Omental fat pad (tissue), 4 donors: Measurements from ENCODE around the gene AGFG2. TPM values are rescaled to one million over a fixed set of nuclear protein-coding genes. Genes with fewer than 3 reads are reported as not detected.

Experiments used
- ATAC-seq: fragments of 150-250 bp; one replicate; pipeline ENCODE4 v1.9.1; 2016; ENCODE audit warnings: mild to moderate bottlenecking, moderate library complexity; ENCODE audit not compliant: low FRiP score
- DNase-seq: peaks from one replicate; pipeline ENCODE4 v3.0.0-alpha.2; 2019; ENCODE audit warnings: low spot score
- total RNA-seq, 4 donors: library from RNA; depleted of rRNA; stranded (reverse); fragments of >200 nt; gene quantifications; one replicate each; pipeline ENCODE4 v1.1.0, GENCODE V29; 2016
- TF ChIP-seq, protein P1 (sequence below), 3 donors: fragments of 450-650 bp; IDR thresholded peaks; one replicate each; pipeline ENCODE4 v1.5.1; 2016 to 2017; ENCODE audit warnings: antibody characterized with exemption in 3 of 3, mild to moderate bottlenecking in 3 of 3, moderate library complexity in 2 of 3

AGFG2 gene
- total RNA-seq, 4 donors from 2014 or later = 10.6 to 45.0 (median 21.3) TPM

DNA sequence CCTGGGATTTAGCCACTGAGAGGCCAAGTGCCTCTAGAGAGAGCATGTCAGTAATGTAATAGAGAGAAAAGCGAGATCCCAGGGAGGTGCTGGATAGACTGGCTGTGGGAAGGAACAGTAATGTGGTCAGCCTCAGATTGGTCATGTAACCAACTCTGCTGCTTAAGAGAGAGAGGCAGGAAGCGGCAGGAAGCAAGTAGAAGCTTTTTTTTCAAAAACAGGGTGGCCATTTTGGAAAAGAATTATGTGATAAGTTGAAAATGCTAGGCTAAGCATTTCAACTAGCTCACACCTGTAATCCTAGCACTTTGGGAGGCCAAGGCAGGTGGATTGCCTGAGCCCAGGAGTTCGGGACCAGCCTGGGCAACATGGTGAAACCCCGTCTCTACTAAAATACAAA lies 59.4 kb downstream of the AGFG2 start:
- no peak for ATAC-seq
- no peak for DNase-seq
- TF ChIP-seq, protein P1, sequence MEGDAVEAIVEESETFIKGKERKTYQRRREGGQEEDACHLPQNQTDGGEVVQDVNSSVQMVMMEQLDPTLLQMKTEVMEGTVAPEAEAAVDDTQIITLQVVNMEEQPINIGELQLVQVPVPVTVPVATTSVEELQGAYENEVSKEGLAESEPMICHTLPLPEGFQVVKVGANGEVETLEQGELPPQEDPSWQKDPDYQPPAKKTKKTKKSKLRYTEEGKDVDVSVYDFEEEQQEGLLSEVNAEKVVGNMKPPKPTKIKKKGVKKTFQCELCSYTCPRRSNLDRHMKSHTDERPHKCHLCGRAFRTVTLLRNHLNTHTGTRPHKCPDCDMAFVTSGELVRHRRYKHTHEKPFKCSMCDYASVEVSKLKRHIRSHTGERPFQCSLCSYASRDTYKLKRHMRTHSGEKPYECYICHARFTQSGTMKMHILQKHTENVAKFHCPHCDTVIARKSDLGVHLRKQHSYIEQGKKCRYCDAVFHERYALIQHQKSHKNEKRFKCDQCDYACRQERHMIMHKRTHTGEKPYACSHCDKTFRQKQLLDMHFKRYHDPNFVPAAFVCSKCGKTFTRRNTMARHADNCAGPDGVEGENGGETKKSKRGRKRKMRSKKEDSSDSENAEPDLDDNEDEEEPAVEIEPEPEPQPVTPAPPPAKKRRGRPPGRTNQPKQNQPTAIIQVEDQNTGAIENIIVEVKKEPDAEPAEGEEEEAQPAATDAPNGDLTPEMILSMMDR (IDR thresholded peaks at IDR 0.05) = no peak

GRCh38 chr7:100599911-100600729 lies 61.1 kb downstream of the AGFG2 start:
- TF ChIP-seq, protein P1 (IDR thresholded peaks at IDR 0.05) = no peak
- DNase-seq (no peak), ATAC-seq (no peak)

GRCh38 chr7:100600730-100601038 lies 61.7 kb downstream of the AGFG2 start:
- ATAC-seq (no peak), DNase-seq (no peak)
- TF ChIP-seq, protein P1 (IDR thresholded peaks at IDR 0.05) = no peak

GRCh38 chr7:100602889-100603725 lies 64.1 kb downstream of the AGFG2 start:
- no peak for DNase-seq
- TF ChIP-seq, protein P1 (IDR thresholded peaks at IDR 0.05) = no peak
- no peak for ATAC-seq

DNA sequence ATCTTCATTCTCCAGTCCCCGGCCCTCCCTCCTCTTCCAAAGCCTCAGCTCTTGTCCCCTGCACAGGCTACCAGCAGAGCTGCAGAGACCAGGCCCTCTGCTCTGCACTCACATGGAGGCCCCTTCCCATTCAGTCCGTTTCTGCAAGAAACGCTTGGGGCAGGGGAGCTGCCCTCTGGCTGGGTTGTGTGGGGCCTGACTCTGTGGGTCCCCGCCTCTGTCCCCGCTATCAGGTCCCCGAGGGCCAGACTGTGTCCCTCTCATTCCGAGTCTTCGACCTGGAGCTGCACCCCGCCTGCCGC lies 64.7 kb downstream of the AGFG2 start:
- TF ChIP-seq, protein P1 (IDR thresholded peaks at IDR 0.05) = no peak
- DNase-seq (no peak), ATAC-seq (peak; percentile 6)

GRCh38 chr7:100604028-100604975 lies 65.3 kb downstream of the AGFG2 start:
- ATAC-seq (peak; percentile 71), DNase-seq (no peak)
- TF ChIP-seq, protein P1 (IDR thresholded peaks at IDR 0.05) = peak in 1 of 3 donors; percentile 49
